Measurements from ENCODE around the gene ABCC5. TPM values are rescaled to one million over a fixed set of nuclear protein-coding genes. Genes with fewer than 3 reads are reported as not detected.

Gene ABCC5
- total RNA-seq, 1 donor from 2014 or later: 55.8 TPM

- intact Hi-C loops (cut with DNase I): no loop called here
- no peak for DNase-seq (ENCODE audit: low spot score)
- ATAC-seq: no peak
Measured at GRCh38 chr3:183943739-183944138, 73.9 kb downstream of the ABCC5 start.

- ATAC-seq (no peak), DNase-seq (ENCODE audit: low spot score) (no peak)
- intact Hi-C loops (cut with DNase I): no loop called here
Measured at GRCh38 chr3:183941216-183941615, 76.5 kb downstream of the ABCC5 start.

- no peak for DNase-seq (ENCODE audit: low spot score)
- no peak for ATAC-seq
- intact Hi-C loops (cut with DNase I): no loop called here
Measured at GRCh38 chr3:183937601-183938286, 79.9 kb downstream of the ABCC5 start.

- DNase-seq (ENCODE audit: low spot score): no peak
- no peak for ATAC-seq
- intact Hi-C loops (cut with DNase I): no loop called here
Measured at GRCh38 chr3:183933160-183933559, 84.5 kb downstream of the ABCC5 start.

- ATAC-seq: no peak
Measured at GRCh38 chr3:183931881-183932280, 85.8 kb downstream of the ABCC5 start.

GRCh38 chr3:183930086-183930485, 87.6 kb downstream of the ABCC5 start:
- ATAC-seq (no peak), DNase-seq (ENCODE audit: low spot score) (no peak)
- intact Hi-C loops (cut with DNase I): no loop called here

More at GRCh38 chr3:183931881-183932280, 85.8 kb downstream of the ABCC5 start:
- DNase-seq (ENCODE audit: low spot score): no peak
- intact Hi-C loops (cut with DNase I): no loop called here

- no peak for ATAC-seq
- intact Hi-C loops (cut with DNase I): no loop called here
- no peak for DNase-seq (ENCODE audit: low spot score)
Measured at GRCh38 chr3:183927059-183927458, 90.6 kb downstream of the ABCC5 start.

GRCh38 chr3:183924956-183925355, 92.7 kb downstream of the ABCC5 start:
- no peak for ATAC-seq
- no peak for DNase-seq (ENCODE audit: low spot score)
- intact Hi-C loops (cut with DNase I): no loop called here

- ATAC-seq: no peak
- DNase-seq (ENCODE audit: low spot score): no peak
- intact Hi-C loops (cut with DNase I): no loop called here
Measured at GRCh38 chr3:183924543-183924942, 93.1 kb downstream of the ABCC5 start.

- ATAC-seq (no peak), DNase-seq (ENCODE audit: low spot score) (no peak)
- intact Hi-C loops (cut with DNase I): no loop called here
Measured at GRCh38 chr3:183922421-183922820, 95.3 kb downstream of the ABCC5 start.

- ATAC-seq: no peak
- no peak for DNase-seq (ENCODE audit: low spot score)
- intact Hi-C loops (cut with DNase I): no loop called here
Measured at GRCh38 chr3:183921096-183921495, 96.6 kb downstream of the ABCC5 start.

- intact Hi-C loops (cut with DNase I): no loop called here
Measured at GRCh38 chr3:183920416-183920815, 97.3 kb downstream of the ABCC5 start.

GRCh38 chr3:183918178-183918577, 99.5 kb downstream of the ABCC5 start:
- intact Hi-C loops (cut with DNase I): no loop called here
- no peak for ATAC-seq
- DNase-seq (ENCODE audit: low spot score): no peak

More at GRCh38 chr3:183920416-183920815, 97.3 kb downstream of the ABCC5 start:
- DNase-seq (ENCODE audit: low spot score) (no peak), ATAC-seq (no peak)

GRCh38 chr3:183917776-183918175, 99.9 kb downstream of the ABCC5 start:
- DNase-seq (ENCODE audit: low spot score): no peak
- intact Hi-C loops (cut with DNase I): no loop called here
- ATAC-seq: no peak

- ATAC-seq: no peak
- intact Hi-C loops (cut with DNase I): no loop called here
- no peak for DNase-seq (ENCODE audit: low spot score)
Measured at GRCh38 chr3:183914856-183915255, 102.8 kb downstream of the ABCC5 start.

GRCh38 chr3:183913580-183913920, 104.1 kb downstream of the ABCC5 start:
- ATAC-seq (no peak), DNase-seq (ENCODE audit: low spot score) (no peak)
- intact Hi-C loops (cut with DNase I): no loop called here

GRCh38 chr3:183912895-183913579, 104.6 kb downstream of the ABCC5 start:
- intact Hi-C loops (cut with DNase I): no loop called here
- no peak for ATAC-seq
- DNase-seq (ENCODE audit: low spot score): no peak

GRCh38 chr3:183911763-183912506, 105.7 kb downstream of the ABCC5 start:
- no peak for DNase-seq (ENCODE audit: low spot score)
- ATAC-seq: no peak
- intact Hi-C loops (cut with DNase I): no loop called here

- ATAC-seq: no peak
- DNase-seq (ENCODE audit: low spot score): no peak
Measured at GRCh38 chr3:183911087-183911486, 106.6 kb downstream of the ABCC5 start.

GRCh38 chr3:183909030-183909600, 108.6 kb downstream of the ABCC5 start:
- ATAC-seq (no peak), DNase-seq (ENCODE audit: low spot score) (no peak)
- intact Hi-C loops (cut with DNase I): no loop called here

More at GRCh38 chr3:183911087-183911486, 106.6 kb downstream of the ABCC5 start:
- intact Hi-C loops (cut with DNase I): no loop called here

Data from sciatic nerve (tissue), 2 donors.